Purkinje cell (primary cell): ENCODE data around the gene LIMCH1. TPM values are rescaled to one million over a fixed set of nuclear protein-coding genes. Genes with fewer than 3 reads are reported as not detected.

ENCODE experiments used
- polyA plus RNA-seq: library from polyadenylated mRNA; unstranded; fragments of >200 nt; fragmentation: Nextera tagmentation; gene quantifications from 2 replicates; pipeline ENCODE4 v1.2.1, GENCODE V29; 2014

LIMCH1 gene
- polyA plus RNA-seq: 86.4 and 111 TPM in 2 replicates

GRCh38 chr4:41538017-41538733, at the start of gene LIMCH1:
TSS of gene LIMCH1 (plus strand) at chr4:41538157. CDS start at chr4:41605996, 67,839 bp downstream.

GRCh38 chr4:41748571-41749475, 210.9 kb downstream of the LIMCH1 start, which contains the start of gene PHOX2B:
TSS of gene PHOX2B (minus strand) at chr4:41748725. CDS start at chr4:41748610, 115 bp downstream.

Other genes with a start within 250 kb of the LIMCH1 start
- not detected in 2 replicates for gene PHOX2B, start 210.6 kb downstream of the LIMCH1 start, polyA plus RNA-seq